ENCODE results near the gene FSIP1.

FSIP1 gene

GRCh38 chr15:39730552-39730951 lies 52.1 kb downstream of the FSIP1 start:
- TF ChIP-seq, protein P1, sequence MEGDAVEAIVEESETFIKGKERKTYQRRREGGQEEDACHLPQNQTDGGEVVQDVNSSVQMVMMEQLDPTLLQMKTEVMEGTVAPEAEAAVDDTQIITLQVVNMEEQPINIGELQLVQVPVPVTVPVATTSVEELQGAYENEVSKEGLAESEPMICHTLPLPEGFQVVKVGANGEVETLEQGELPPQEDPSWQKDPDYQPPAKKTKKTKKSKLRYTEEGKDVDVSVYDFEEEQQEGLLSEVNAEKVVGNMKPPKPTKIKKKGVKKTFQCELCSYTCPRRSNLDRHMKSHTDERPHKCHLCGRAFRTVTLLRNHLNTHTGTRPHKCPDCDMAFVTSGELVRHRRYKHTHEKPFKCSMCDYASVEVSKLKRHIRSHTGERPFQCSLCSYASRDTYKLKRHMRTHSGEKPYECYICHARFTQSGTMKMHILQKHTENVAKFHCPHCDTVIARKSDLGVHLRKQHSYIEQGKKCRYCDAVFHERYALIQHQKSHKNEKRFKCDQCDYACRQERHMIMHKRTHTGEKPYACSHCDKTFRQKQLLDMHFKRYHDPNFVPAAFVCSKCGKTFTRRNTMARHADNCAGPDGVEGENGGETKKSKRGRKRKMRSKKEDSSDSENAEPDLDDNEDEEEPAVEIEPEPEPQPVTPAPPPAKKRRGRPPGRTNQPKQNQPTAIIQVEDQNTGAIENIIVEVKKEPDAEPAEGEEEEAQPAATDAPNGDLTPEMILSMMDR (IDR thresholded peaks at IDR 0.05; ENCODE audit: control insufficient read depth, extremely low read depth, insufficient read depth) = no peak
- no peak for DNase-seq (ENCODE audit: low read depth)
- no peak overlapping the region for H3K4me3 ChIP-seq (ENCODE audit: low read depth, low read length)

DNA sequence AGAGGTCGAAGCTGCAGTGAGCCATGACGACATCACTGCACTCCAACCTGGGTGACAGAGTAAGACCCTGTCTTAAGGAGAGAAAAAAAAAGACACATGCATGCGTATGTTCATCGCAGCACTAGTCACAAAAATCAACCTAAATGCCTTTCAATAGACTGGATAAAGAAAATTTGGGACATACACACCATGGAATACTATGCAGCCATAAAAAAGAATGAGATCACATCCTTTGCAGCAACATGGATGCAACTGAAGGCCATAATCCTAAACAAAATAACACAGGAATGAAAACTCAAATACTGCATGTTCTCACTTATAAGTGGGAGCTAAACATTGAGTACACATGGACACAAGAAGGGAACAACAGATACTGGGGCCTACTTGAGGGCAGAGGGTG lies 53.1 kb downstream of the FSIP1 start:
- TF ChIP-seq, protein P1 (IDR thresholded peaks at IDR 0.05; ENCODE audit: control insufficient read depth, extremely low read depth, insufficient read depth) = no peak

GRCh38 chr15:39728845-39729244 lies 53.8 kb downstream of the FSIP1 start:
- TF ChIP-seq, protein P1 (IDR thresholded peaks at IDR 0.05; ENCODE audit: control insufficient read depth, extremely low read depth, insufficient read depth) = no peak
- DNase-seq (ENCODE audit: low read depth) = no peak
- H3K4me3 ChIP-seq (ENCODE audit: low read depth, low read length) = no peak overlapping the region

More for the DNA sequence above, 53.1 kb downstream of the FSIP1 start:
- no peak overlapping the region for H3K4me3 ChIP-seq (ENCODE audit: low read depth, low read length)
- no peak for DNase-seq (ENCODE audit: low read depth)

GRCh38 chr15:39721893-39722292 lies 60.7 kb downstream of the FSIP1 start:
- no peak for DNase-seq (ENCODE audit: low read depth)
- no peak overlapping the region for H3K4me3 ChIP-seq (ENCODE audit: low read depth, low read length)
- TF ChIP-seq, protein P1 (IDR thresholded peaks at IDR 0.05; ENCODE audit: control insufficient read depth, extremely low read depth, insufficient read depth) = no peak

- TF ChIP-seq, protein P1 (IDR thresholded peaks at IDR 0.05; ENCODE audit: control insufficient read depth, extremely low read depth, insufficient read depth) = no peak
- DNase-seq (ENCODE audit: low read depth) = no peak
- H3K4me3 ChIP-seq (ENCODE audit: low read depth, low read length) = no peak overlapping the region
Measured at GRCh38 chr15:39720621-39721611, 61.7 kb downstream of the FSIP1 start.

- H3K4me3 ChIP-seq (ENCODE audit: low read depth, low read length) = no peak overlapping the region
- TF ChIP-seq, protein P1 (IDR thresholded peaks at IDR 0.05; ENCODE audit: control insufficient read depth, extremely low read depth, insufficient read depth) = no peak
- no peak for DNase-seq (ENCODE audit: low read depth)
Measured at GRCh38 chr15:39720081-39720480, 62.6 kb downstream of the FSIP1 start.

All from LNCaP clone FGC (cell line).